ENCODE measurements around the gene SORCS2. TPM values are rescaled to one million over a fixed set of nuclear protein-coding genes. Genes with fewer than 3 reads are reported as not detected.

SORCS2 gene
- total RNA-seq, 6 donors from 2014 or later, result 2.2 to 28.3 (median 7.2) TPM

GRCh38 chr4:7758476-7758875 is 566.1 kb downstream of the SORCS2 start:
- Histone ChIP-seq H3K27me3 (no peaks in the 10 kb centered on the region), H3K27ac (no peak overlapping the region), H3K36me3 (peaks cover 0 to 15% (median 4%) of the 10 kb centered on the region in 4 donors), H3K4me3 (no peak overlapping the region), H3K9me3 (no peaks in the 10 kb centered on the region), H3K4me1 (no peaks in the 10 kb centered on the region)
- DNase-seq, result no peak
- no peak for ATAC-seq (ENCODE audit: low FRiP score in 2 of 2)
- no peak for TF ChIP-seq POLR2A (IDR thresholded peaks at IDR 0.05)
- no peak for TF ChIP-seq EP300 (IDR thresholded peaks at IDR 0.05)
- TF ChIP-seq POLR2AphosphoS5 (IDR thresholded peaks at IDR 0.05), result no peak
- TF ChIP-seq, protein P1, sequence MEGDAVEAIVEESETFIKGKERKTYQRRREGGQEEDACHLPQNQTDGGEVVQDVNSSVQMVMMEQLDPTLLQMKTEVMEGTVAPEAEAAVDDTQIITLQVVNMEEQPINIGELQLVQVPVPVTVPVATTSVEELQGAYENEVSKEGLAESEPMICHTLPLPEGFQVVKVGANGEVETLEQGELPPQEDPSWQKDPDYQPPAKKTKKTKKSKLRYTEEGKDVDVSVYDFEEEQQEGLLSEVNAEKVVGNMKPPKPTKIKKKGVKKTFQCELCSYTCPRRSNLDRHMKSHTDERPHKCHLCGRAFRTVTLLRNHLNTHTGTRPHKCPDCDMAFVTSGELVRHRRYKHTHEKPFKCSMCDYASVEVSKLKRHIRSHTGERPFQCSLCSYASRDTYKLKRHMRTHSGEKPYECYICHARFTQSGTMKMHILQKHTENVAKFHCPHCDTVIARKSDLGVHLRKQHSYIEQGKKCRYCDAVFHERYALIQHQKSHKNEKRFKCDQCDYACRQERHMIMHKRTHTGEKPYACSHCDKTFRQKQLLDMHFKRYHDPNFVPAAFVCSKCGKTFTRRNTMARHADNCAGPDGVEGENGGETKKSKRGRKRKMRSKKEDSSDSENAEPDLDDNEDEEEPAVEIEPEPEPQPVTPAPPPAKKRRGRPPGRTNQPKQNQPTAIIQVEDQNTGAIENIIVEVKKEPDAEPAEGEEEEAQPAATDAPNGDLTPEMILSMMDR (IDR thresholded peaks at IDR 0.05), result no peak
- 85 to 92% methylated on average over 11 of the region's 11 CpGs for WGBS, 2 donors

- TF ChIP-seq POLR2A (IDR thresholded peaks at IDR 0.05), result no peak
- TF ChIP-seq EP300 (IDR thresholded peaks at IDR 0.05), result no peak
- TF ChIP-seq, protein P1 (IDR thresholded peaks at IDR 0.05), result no peak
- no peak for TF ChIP-seq POLR2AphosphoS5 (IDR thresholded peaks at IDR 0.05)
- Histone ChIP-seq H3K4me1 (no peaks in the 10 kb centered on the region), H3K36me3 (peaks cover 0 to 19% (median 7%) of the 10 kb centered on the region in 4 donors), H3K27ac (peak overlapping the region in 1 of 4 donors; percentile 21), H3K9me3 (no peaks in the 10 kb centered on the region), H3K27me3 (no peaks in the 10 kb centered on the region), H3K4me3 (no peak overlapping the region)
- 69 to 77% methylated on average over 12 of the region's 12 CpGs for WGBS, 2 donors
- no peak for ATAC-seq (ENCODE audit: low FRiP score in 2 of 2)
- DNase-seq, result no peak
Observed at GRCh38 chr4:7759216-7759615, 566.9 kb downstream of the SORCS2 start.

- Histone ChIP-seq H3K4me3 (no peak overlapping the region), H3K4me1 (no peaks in the 10 kb centered on the region), H3K27ac (peak overlapping the region in 1 of 4 donors; percentile 21), H3K9me3 (no peaks in the 10 kb centered on the region), H3K36me3 (peaks cover 0 to 19% (median 7%) of the 10 kb centered on the region in 4 donors), H3K27me3 (no peaks in the 10 kb centered on the region)
- DNase-seq (no peak), ATAC-seq (ENCODE audit: low FRiP score in 2 of 2) (no peak)
- 90 to 97% methylated on average over 5 to 7 of the region's 7 CpGs for WGBS, 2 donors
- no peak for TF ChIP-seq POLR2AphosphoS5 (IDR thresholded peaks at IDR 0.05)
- TF ChIP-seq, protein P1 (IDR thresholded peaks at IDR 0.05), result no peak
- no peak for TF ChIP-seq POLR2A (IDR thresholded peaks at IDR 0.05)
- no peak for TF ChIP-seq EP300 (IDR thresholded peaks at IDR 0.05)
Observed at GRCh38 chr4:7759635-7760034, 567.3 kb downstream of the SORCS2 start.

DNA sequence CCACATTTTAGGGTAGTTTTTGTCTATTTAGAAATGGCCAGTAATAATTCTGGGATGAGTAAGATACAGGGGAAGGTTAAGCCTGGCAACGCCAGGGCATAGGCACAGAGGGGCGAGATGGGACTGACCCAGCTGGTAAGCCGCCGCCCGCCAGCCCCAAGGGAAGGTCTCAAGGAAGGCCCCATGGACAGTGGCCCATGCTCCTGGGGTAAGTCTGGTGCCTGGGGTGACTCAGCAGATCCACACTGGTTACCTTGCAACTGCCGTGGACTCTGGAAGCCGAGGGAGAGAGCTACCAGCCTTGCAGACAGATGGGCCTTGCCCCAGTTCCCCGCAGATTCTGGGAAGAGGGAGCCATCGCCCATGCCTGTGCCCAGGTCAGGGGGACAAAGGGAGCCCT is 567.9 kb downstream of the SORCS2 start:
- H3K9me3 ChIP-seq, result no peaks in the 10 kb centered on the region
- no peak overlapping the region for H3K4me3 ChIP-seq
- ATAC-seq (ENCODE audit: low FRiP score in 2 of 2) (no peak), DNase-seq (no peak)
- H3K27ac ChIP-seq, result no peak overlapping the region
- peaks cover 0 to 22% (median 7%) of the 10 kb centered on the region in 4 donors for H3K36me3 ChIP-seq
- 96 to 100% methylated on average over 6 to 8 of the region's 9 CpGs for WGBS, 2 donors
- H3K4me1 ChIP-seq, result no peaks in the 10 kb centered on the region
- no peak for TF ChIP-seq POLR2AphosphoS5 (IDR thresholded peaks at IDR 0.05)
- TF ChIP-seq, protein P1 (IDR thresholded peaks at IDR 0.05), result no peak
- no peak for TF ChIP-seq EP300 (IDR thresholded peaks at IDR 0.05)
- TF ChIP-seq POLR2A (IDR thresholded peaks at IDR 0.05), result no peak
- no peaks in the 10 kb centered on the region for H3K27me3 ChIP-seq

DNA sequence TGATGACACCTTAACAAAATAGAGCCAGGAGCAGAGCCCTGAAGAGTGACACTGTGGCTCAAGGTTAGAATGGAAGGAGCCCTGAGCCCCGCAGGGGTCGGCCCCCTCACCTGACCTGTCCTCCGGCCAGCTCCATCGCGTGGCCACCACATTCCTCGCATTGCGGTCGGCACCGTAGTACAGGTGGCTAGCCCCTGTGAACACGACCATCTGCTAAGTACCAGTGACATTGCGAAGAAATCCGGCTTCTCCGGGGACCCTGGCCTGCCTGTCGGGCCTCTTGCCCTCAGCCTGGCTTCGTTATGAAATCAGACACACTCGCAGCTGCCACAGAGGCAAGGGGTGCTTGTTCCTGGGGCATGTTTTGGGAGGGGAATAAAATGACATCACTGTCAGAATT is 568.4 kb downstream of the SORCS2 start:
- Histone ChIP-seq H3K4me3 (no peak overlapping the region), H3K9me3 (no peaks in the 10 kb centered on the region), H3K27ac (no peak overlapping the region), H3K36me3 (peaks cover 0 to 24% (median 7%) of the 10 kb centered on the region in 4 donors), H3K27me3 (no peaks in the 10 kb centered on the region), H3K4me1 (no peaks in the 10 kb centered on the region)
- ATAC-seq (ENCODE audit: low FRiP score in 2 of 2) (no peak), DNase-seq (no peak)
- WGBS, 2 donors, result 84 to 90% methylated on average over 14 to 16 of the region's 16 CpGs
- TF ChIP-seq EP300 (IDR thresholded peaks at IDR 0.05) (no peak), POLR2A (IDR thresholded peaks at IDR 0.05) (no peak), POLR2AphosphoS5 (IDR thresholded peaks at IDR 0.05) (no peak)
- TF ChIP-seq, protein P1 (IDR thresholded peaks at IDR 0.05), result no peak
